Medulla oblongata (tissue), 1 donor: ENCODE measurements around the gene RASSF3.
"Not testable (repeated sequence)": the region's sequence is repeated elsewhere in the genome, so short reads cannot be mapped to it uniquely, and the experiment has no call there.

Experiments
- DNase-seq: peaks from one replicate; pipeline ENCODE4 v3.0.0-alpha.2; 2015; ENCODE audit errors: extremely low spot score

RASSF3 gene

GRCh38 chr12:64633011-64633939 lies 23.0 kb downstream of the RASSF3 start:
- no peak for DNase-seq

DNA sequence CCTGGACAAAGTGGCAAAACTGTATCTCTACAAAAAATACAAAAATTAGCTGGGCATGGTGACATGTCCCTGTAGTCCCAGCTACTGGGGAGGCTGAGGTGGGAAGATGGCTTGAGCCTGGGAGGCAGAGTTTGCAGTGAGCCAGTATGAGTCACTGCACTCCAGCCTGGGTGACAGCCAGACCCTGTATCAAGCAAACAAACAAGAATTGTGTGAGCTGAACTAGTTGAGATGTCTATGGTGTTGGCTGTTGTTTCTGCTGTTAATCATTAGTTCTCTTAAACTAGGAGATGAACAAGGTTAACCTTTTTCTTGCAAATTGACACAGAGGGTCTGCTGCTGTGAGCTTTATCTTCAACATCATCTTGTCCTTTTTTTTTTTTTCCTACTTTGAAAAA lies 23.6 kb downstream of the RASSF3 start:
- no peak for DNase-seq

GRCh38 chr12:64634508-64635092 lies 24.3 kb downstream of the RASSF3 start:
- no peak for DNase-seq

DNA sequence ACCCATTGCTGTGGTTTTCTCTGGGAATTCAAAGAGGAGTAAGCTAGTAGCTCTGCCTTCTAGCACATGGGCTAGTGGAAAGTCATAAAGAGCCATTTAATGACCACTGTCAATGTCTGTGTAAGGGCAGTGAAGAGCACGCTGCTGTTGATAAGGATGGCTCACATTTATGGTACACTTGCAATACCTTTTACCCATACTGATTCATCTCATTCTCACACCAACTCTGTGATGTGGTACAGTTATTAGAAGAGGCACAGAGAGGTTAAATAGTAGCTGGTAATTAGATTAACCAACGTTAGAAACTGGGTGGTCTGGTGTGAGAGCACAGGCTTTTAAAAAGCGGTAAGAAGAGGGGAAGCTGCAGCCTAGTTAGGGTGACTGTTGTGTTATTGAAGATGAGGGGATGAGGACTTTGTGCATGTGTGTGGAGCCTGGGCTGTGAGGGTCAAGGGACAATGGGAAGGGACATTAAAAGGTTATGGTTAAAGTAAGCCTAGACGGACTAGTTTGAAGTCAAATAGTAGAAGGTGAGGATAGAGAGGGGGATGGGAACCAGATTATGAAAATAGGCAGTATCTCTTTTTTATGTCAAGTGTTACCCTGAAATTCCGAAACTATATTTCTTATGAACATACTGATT lies 25.2 kb downstream of the RASSF3 start:
- DNase-seq: no peak

DNA sequence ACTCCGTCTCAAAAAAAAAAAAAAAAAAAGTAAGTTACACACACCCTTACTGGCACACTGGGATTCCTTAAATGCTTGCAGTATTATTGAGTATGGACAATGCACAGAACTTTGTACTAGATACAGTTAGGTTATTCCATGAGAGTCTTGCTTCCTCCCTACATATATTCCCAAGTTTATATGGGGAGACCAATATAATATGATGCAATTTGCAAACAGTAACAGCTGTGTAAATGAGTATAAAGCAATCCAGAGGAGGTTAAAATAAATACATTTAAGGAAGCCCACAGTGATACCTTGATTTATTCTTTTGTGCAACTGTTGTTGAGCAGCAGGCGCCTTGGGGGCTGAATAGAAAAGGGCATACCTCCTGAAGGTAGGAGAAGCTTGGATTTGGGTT lies 26.6 kb downstream of the RASSF3 start:
- DNase-seq: no peak

- DNase-seq: no peak
Measured at GRCh38 chr12:64639466-64639865, 29.2 kb downstream of the RASSF3 start.

DNA sequence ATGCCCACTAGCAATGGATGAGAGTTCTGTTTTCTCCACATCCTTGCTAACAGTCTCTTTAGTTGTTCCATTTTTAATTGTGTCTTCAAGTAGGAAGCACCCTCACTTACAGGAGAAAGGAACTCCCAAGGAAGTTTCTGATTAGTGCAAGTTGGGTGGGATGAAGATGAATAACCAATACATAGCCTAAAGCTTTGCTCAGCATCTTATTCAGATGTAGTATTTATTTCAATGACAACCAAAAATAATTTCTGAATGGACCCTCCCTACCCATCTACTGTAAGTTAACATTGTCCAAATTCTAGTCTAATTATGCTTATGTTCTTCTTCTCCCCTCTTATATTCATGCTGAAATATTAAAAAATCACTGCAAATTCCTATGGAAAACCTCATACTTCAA lies 36.0 kb downstream of the RASSF3 start:
- DNase-seq: no peak

- no peak for DNase-seq
Measured at GRCh38 chr12:64649487-64649886, 39.2 kb downstream of the RASSF3 start.

- no peak for DNase-seq
Measured at GRCh38 chr12:64650762-64651161, 40.5 kb downstream of the RASSF3 start.

DNA sequence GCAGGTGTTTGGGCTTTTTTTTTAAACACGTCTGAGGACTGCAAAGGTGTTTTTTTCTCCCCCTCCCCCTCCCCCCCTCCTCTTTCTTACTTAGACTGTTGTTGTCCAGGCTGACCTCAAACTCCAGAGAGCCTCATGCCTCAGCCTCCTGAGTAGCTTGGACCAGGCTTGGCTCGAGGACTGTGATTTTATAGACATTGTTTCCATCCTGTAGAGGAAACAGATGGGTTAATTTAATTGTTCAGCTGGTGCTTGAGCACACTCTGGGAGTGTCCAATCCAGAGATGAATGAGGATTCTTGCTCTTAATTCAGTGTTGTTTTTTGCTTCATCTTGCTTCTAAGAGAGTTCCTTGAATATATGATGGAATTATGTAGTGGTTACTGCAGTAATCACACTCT lies 42.1 kb downstream of the RASSF3 start:
- no peak for DNase-seq

DNA sequence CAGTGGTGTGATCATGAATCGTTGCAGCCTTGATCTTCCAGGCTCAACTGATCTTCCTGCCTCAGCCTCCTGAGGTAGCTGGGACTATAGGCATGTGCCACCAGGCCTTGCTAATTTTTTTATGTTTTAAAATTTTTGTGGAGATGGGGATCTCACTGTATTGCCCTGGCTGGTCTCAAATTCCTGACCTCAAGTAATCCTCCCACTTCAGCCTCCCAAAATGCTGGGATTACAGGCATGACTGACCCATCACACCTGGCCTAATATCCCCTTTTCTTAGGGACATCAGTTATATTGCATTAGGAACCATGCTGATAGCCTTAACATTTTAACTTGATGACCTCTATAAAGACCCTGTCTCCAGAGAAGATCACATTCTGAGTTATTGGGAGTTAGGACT lies 42.8 kb downstream of the RASSF3 start:
- DNase-seq: no peak

DNA sequence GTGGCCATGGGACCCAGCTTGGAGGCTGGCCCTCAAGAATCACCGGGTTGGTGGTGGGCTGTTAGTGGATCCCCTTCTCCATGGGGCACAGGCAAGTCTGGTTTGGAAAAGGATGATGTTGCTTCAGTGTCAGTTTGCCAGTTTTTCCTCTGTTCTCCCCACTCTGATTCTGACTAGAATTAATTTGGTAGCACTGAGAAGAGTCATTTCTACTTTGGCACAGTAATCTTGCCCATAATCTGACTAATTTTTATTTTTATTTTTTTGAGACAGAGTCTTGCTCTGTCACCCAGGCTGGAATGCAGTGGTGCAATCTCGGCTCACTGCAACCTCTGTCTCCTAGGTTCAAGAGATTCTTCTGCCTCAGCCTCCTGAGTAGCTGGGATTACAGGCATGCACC lies 43.6 kb downstream of the RASSF3 start:
- DNase-seq: not testable (repeated sequence)

- no peak for DNase-seq
Measured at GRCh38 chr12:64655141-64655540, 44.8 kb downstream of the RASSF3 start.

- no peak for DNase-seq
Measured at GRCh38 chr12:64656429-64656828, 46.1 kb downstream of the RASSF3 start.

GRCh38 chr12:64658892-64659481 lies 48.7 kb downstream of the RASSF3 start:
- DNase-seq: no peak

GRCh38 chr12:64660237-64661018 lies 50.1 kb downstream of the RASSF3 start:
- DNase-seq: no peak

GRCh38 chr12:64663015-64663414 lies 52.7 kb downstream of the RASSF3 start:
- DNase-seq: no peak

DNA sequence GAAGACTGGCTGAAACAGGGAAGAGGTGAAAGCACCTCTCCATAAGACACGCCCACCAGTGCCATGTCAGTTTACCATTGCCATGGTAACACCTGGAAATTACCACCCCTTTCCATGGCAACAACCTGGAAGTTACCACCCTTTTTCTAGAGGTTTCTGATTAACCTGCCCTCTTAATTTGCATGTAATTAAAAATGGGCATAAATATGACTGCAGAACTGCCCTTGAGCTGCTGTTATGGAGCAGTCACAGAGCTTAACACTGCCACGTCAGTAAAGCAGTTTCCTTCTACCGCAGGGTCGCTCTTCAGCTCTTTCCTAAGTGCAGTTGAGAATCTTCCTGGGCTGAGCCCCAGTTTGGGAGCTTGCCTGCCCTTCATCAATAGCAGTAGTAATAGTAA lies 55.2 kb downstream of the RASSF3 start:
- DNase-seq: no peak

GRCh38 chr12:64666054-64666914 lies 56.0 kb downstream of the RASSF3 start:
- DNase-seq: no peak

DNA sequence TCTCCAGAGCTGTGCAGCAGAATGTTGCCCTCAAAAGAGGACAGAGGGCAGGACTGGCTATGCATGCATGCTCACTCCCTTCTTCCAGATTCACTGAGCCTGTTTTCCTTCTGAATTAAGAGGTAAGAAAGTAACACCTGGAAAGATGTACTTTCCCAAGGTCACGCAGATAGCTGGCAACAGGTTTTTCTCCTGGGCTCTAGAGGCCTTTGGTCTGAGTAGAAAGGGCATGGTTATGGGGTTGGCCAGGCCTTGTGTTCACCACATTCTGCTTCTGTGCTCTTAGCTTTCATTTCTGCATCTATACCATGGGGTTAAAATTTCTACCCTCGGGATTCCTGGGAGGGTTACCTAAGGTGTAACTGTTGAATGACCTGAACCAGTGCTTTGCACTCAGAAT lies 57.5 kb downstream of the RASSF3 start:
- no peak for DNase-seq
